Adrenal gland (tissue), 12 donors: ENCODE measurements around the gene PPP1R9B. TPM values are rescaled to one million over a fixed set of nuclear protein-coding genes. Genes with fewer than 3 reads are reported as not detected.
A peak's percentile ranks its signal among the peaks of the same experiment; 100 is the strongest.

Experiments
- DNase-seq, 7 donors: peaks; one replicate each; pipeline ENCODE4 v3.0.0-alpha.2; 2019 to 2020
- H3K27ac ChIP-seq, 5 donors: fragments of 200-600 bp; sonication (generic) in 4 of 5; 1 replicate in 3 of 5; 2 replicates in 2 of 5; pipeline versions ENCODE4 v1.5.1 to v1.8.0; 2016 to 2020; ENCODE audit warnings: mild to moderate bottlenecking in 1 of 5
- H3K27me3 ChIP-seq: fragments of 200-600 bp; 2 replicates; pipeline ENCODE4 v1.8.0; 2021
- H3K36me3 ChIP-seq, 2 donors: fragments of 200-600 bp; replicated peaks in 1 of 2; 1 replicate in 1 of 2; 2 replicates in 1 of 2; pipeline versions ENCODE4 v1.5.1 to v1.8.0; 2018 to 2022
- H3K4me1 ChIP-seq, 2 donors: fragments of 200-600 bp; replicated peaks in 1 of 2; 1 replicate in 1 of 2; 2 replicates in 1 of 2; pipeline versions ENCODE4 v1.5.1 to v1.8.0; 2018 to 2021
- H3K4me3 ChIP-seq, 4 donors: fragments of 200-600 bp; sonication (generic) in 3 of 4; one replicate each; pipeline ENCODE4 v1.5.1; 2016 to 2018
- H3K9me3 ChIP-seq, 3 donors: fragments of 200-600 bp; sonication (generic) in 1 of 3; replicated peaks in 1 of 3; 1 replicate in 2 of 3; 2 replicates in 1 of 3; pipeline versions ENCODE4 v1.5.1 to v1.8.0; 2016 to 2021
- CTCF ChIP-seq, 6 experiments: fragments of 450-650 bp in 4 of 6; fragments of 200-600 bp in 2 of 6; sonication (generic) in 1 of 6; IDR thresholded peaks; 1 replicate in 5 of 6; 2 replicates in 1 of 6; pipeline versions ENCODE4 v1.5.1 to v1.8.0; 2016 to 2021; ENCODE audit warnings: antibody characterized with exemption in 6 of 6, mild to moderate bottlenecking in 2 of 6, moderate library complexity in 1 of 6
- POLR2A ChIP-seq, 2 donors: fragments of 450-650 bp; IDR thresholded peaks; one replicate each; pipeline ENCODE4 v1.6.1; 2017; ENCODE audit warnings: antibody characterized with exemption in 2 of 2, mild to moderate bottlenecking in 2 of 2, moderate library complexity in 1 of 2
- WGBS, 4 donors: extraction: QIAGEN DNeasy Blood & Tissue Kit in 2 of 4; methylation state at CpG; one replicate each; pipeline versions ENCODE4 v1.1.5 to v1.1.7; 2013 to 2017; 5-methylcytosine and 5-hydroxymethylcytosine counted together
- intact Hi-C, 2 donors: fragments of 100-400 bp; cut with DNase I; formaldehyde crosslinking; loops; one replicate each; pipeline versions ENCODE4 v1.14.1 to v1.15.0; 2022 to 2023
- polyA plus RNA-seq, 3 donors: library from polyadenylated mRNA; stranded (reverse); fragments of 200-250 nt in 2 of 3; fragments of 350-450 nt in 1 of 3; fragmentation: Illumina TruSeq in 1 of 3; extraction: RNeasy Lipid Tissue Mini Kit (QIAGEN cat#74804) in 1 of 3; gene quantifications; one replicate each; pipeline ENCODE4 v1.2.3, GENCODE V29; 2013 to 2014
- total RNA-seq, 9 donors: library from RNA; depleted of rRNA in 4 of 9; stranded (reverse); fragments of >200 nt in 4 of 9; fragments of 120-200 nt in 1 of 9; fragmentation: NEBNext Ultra II Directional in 1 of 9; extraction: Animal tissue kit (Norgen Biotek cat#: 25700) in 1 of 9; gene quantifications; one replicate each; pipeline versions ENCODE4 v1.1.0 to v1.2.4, GENCODE V29; 2013 to 2023
- donor health status: healthy with polysubstance abuse.
- donor health status: Bipolar disorder and iron deficiency.
- donor health status: DM: yes; HTN: yes; CAD: no.
- donor health status: DM: no; HTN: no; CAD: no.
- donor health status: DM: no; HTN: no; CAD: no.
- donor health status: DM: yes; HTN: yes; CAD: no.

The PPP1R9B gene
- total and polyA plus RNA-seq, 12 donors, result 21.8 to 128 (median 52.1) TPM

GRCh38 chr17:50180111-50180510 is 29.6 kb upstream of the PPP1R9B start:
- H3K4me1 ChIP-seq, result peaks cover 12 to 15% of the 10 kb centered on the region in 2 donors
- intact Hi-C loops, result no loop called here
- H3K27me3 ChIP-seq, result no peaks in the 10 kb centered on the region
- DNase-seq, result no peak
- no peak overlapping the region for H3K27ac ChIP-seq
- H3K9me3 ChIP-seq, result no peaks in the 10 kb centered on the region
- 88 to 91% (median 90%) methylated on average over 4 of the region's 4 CpGs for WGBS, 4 donors
- no peak overlapping the region for H3K4me3 ChIP-seq
- H3K36me3 ChIP-seq, result no peaks in the 10 kb centered on the region
- TF ChIP-seq POLR2A (IDR thresholded peaks at IDR 0.05) (no peak), CTCF (IDR thresholded peaks at IDR 0.05) (no peak)

- intact Hi-C loops, result no loop called here
- H3K4me3 ChIP-seq, result peak overlapping the region in 1 of 4 donors; percentile 25
- WGBS, 4 donors, result 4 to 13% (median 7%) methylated on average over 7 to 22 of the region's 22 CpGs
- peak overlapping the region in 3 of 5 donors; percentile 4 to 66 (median 60) for H3K27ac ChIP-seq
- no peaks in the 10 kb centered on the region for H3K9me3 ChIP-seq
- peaks cover 12 to 15% of the 10 kb centered on the region in 2 donors for H3K4me1 ChIP-seq
- peak; percentile 20 to 55 (median 38) for TF ChIP-seq CTCF (IDR thresholded peaks at IDR 0.05)
- TF ChIP-seq POLR2A (IDR thresholded peaks at IDR 0.05), result no peak
- no peaks in the 10 kb centered on the region for H3K36me3 ChIP-seq
- H3K27me3 ChIP-seq, result no peaks in the 10 kb centered on the region
- DNase-seq, result peak; percentile 55 to 84 (median 81)
Observed at GRCh38 chr17:50177983-50178834, 27.7 kb upstream of the PPP1R9B start.

GRCh38 chr17:50177476-50177875 is 27.0 kb upstream of the PPP1R9B start:
- peak overlapping the region in 3 of 5 donors; percentile 4 to 66 (median 60) for H3K27ac ChIP-seq
- TF ChIP-seq POLR2A (IDR thresholded peaks at IDR 0.05) (no peak), CTCF (IDR thresholded peaks at IDR 0.05) (no peak)
- intact Hi-C loops, result no loop called here
- no peaks in the 10 kb centered on the region for H3K9me3 ChIP-seq
- H3K36me3 ChIP-seq, result no peaks in the 10 kb centered on the region
- 84 to 92% (median 90%) methylated on average over 8 to 10 of the region's 10 CpGs for WGBS, 4 donors
- no peak for DNase-seq
- H3K4me3 ChIP-seq, result no peak overlapping the region
- H3K4me1 ChIP-seq, result peaks cover 12 to 15% of the 10 kb centered on the region in 2 donors
- no peaks in the 10 kb centered on the region for H3K27me3 ChIP-seq

- Histone ChIP-seq H3K4me3 (no peak overlapping the region), H3K27ac (peak overlapping the region in 2 of 5 donors; percentile 60 to 66), H3K9me3 (no peaks in the 10 kb centered on the region), H3K27me3 (no peaks in the 10 kb centered on the region), H3K36me3 (no peaks in the 10 kb centered on the region), H3K4me1 (peaks cover 12 to 15% of the 10 kb centered on the region in 2 donors)
- TF ChIP-seq CTCF (IDR thresholded peaks at IDR 0.05), result no peak
- no peak for TF ChIP-seq POLR2A (IDR thresholded peaks at IDR 0.05)
- intact Hi-C loops, result no loop called here
- no peak for DNase-seq
- WGBS, 4 donors, result 89 to 95% (median 91%) methylated on average over 17 to 20 of the region's 20 CpGs
Observed at GRCh38 chr17:50176559-50177357, 26.3 kb upstream of the PPP1R9B start.
